GM21515 (cell line): ENCODE data around the gene ECT2L.

Experiments used
- ATAC-seq: cut with Tn5 transposase; IDR thresholded peaks from one replicate; pipeline ENCODE4 v1.9.1; 2021; ENCODE audit not compliant: unreplicated experiment

The ECT2L gene

DNA sequence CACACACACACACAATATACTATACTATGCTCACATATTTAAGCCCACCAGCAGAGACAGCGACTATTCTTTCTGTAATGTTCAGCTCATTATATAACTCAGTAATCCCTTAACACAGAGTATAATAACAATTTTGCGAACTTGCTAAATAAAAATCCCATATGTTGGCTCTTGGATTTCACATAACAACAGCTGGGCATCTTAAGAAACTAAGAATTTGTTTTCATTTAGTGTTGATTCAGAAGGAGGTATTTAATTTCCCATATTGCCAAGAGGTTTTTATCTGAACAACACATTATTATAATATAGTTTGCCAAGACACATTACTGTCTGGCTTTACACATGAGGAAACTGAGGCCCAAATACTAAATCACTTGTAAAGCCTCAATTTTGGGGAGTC is 7.4 kb downstream of the ECT2L start:
- no peak for ATAC-seq

DNA sequence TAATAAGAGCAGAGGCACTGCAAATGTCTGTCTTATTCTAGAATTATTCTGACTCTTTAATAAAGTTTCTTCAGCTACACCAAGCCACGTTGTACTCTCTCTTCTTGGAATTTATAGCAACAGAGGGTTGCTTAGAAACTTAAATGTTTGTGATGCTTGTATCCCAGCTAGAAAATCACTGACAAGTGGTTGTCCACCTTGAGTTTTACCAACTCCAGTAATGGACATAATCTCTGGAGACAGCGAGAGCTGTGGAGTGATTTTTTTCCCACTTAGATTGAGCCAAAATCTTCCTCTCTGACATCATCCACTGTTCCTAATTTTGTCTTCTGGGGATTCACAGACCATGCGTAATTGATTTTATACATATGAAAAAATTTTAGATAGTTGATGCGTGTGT is 8.0 kb downstream of the ECT2L start:
- no peak for ATAC-seq

GRCh38 chr6:138805016-138805765 is 9.3 kb downstream of the ECT2L start:
- ATAC-seq: no peak

- ATAC-seq: no peak
These were observed 11.0 kb downstream of the ECT2L start for GRCh38 chr6:138806889-138807288.

DNA sequence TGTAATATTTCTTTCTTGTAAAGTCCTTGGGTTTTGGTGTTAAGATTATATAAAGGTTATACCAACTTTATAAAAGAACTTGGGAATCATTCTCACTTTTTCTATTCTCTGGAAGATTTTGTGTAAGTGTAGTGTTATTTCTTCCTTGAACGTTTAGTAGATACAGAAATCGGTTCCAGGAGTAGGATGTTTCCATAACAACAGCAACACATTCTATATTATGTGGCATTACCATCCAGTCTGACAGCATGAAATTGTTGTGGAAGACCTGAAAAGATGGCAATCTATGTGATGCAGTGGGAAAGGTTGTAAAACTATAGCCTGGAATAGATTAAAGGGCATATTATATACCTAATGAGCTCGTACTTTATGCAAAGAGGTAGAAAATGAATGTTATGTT is 13.8 kb downstream of the ECT2L start:
- ATAC-seq: no peak

GRCh38 chr6:138811866-138812265 is 16.0 kb downstream of the ECT2L start:
- ATAC-seq: no peak

GRCh38 chr6:138814179-138814834 is 18.4 kb downstream of the ECT2L start:
- no peak for ATAC-seq

DNA sequence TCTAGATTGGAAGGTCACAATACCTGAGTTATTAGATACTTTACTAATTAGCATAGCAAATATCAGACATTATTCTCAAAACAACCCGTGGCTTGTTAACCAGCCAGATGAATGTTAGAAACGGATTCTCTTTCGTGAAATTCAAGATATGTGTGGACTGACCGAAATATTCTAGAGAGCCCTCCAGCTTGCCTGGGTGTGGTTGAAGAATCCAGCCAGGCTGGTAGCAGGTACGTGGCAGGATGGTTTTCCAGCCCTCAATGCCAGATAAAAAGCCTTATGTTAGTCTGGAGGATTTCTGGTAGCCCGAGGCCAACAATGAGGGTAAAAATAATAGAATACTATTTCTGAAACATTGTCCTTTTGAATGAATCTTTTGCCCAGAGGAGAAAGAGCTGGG is 19.3 kb downstream of the ECT2L start:
- ATAC-seq: no peak

DNA sequence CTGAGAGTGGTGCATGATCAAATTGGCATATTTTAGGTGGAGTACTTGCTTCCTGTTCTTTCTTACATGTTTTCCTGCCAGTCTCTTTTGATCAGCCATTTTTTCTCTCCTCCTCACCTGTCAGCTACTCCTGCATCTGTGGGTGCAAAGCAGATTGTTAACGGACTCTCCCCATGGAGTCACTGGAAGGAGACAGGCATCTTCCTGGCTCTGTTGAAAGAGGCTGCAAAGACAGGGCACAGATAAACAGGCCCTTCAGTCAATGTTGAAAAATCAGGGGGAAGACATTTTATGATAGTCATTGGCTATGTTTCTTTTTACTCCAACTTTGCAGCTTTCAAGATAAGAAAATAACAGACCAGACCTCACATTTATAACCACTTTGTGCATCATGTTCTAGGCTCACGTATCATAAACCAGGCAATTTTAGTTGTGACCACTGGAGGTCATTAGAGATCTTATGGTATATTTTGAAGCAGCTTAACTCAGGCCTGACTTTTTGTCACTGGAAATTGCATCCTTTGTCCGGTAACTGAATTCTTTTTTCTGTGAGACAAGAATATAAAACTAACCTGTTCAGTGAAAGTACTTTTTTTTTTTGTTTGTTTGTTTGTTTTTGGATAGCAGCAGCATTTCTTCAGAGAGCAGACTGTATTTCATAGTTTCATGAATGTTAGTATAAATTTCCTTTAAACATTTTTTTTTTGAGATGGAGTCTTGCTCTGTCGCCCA is 20.1 kb downstream of the ECT2L start:
- ATAC-seq: peak; percentile 74

GRCh38 chr6:138817799-138818198 is 21.9 kb downstream of the ECT2L start:
- ATAC-seq: no peak

GRCh38 chr6:138818496-138819194 is 22.8 kb downstream of the ECT2L start:
- peak; percentile 77 for ATAC-seq

GRCh38 chr6:138821519-138821918 is 25.6 kb downstream of the ECT2L start:
- no peak for ATAC-seq

DNA sequence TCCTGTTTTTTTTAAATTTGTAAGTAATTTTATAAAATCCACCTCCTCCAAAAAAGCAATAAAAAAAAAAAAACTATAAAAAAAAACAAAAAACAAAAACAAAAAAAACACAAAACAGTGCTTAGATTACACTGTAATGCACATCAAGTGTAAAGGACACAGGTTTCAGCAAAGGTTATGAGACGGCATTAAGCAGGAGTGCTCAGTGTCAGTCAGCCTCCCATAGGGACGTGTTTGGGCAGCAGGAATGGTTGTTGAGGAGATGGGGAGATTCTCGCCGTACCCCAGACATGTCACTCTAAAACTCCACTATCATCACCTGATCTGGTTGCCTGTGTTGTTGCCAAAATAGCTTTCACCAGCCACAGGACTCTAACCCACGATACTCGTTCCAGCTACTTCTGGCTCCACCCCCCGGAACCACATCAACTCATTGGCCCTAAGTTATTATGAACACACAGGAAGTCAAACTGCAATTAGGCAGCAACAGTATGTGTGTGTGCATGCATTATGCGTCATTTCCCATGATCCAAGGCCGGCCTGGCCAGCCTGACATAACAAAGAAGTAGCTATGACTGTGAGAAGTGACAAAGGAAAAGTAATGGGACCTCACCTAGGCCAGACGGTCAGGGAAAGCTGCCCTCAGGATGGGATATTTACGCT is 28.7 kb downstream of the ECT2L start:
- no peak for ATAC-seq

- no peak for ATAC-seq
These were observed 34.4 kb downstream of the ECT2L start for GRCh38 chr6:138830248-138830647.

GRCh38 chr6:138832182-138832581 is 36.3 kb downstream of the ECT2L start:
- no peak for ATAC-seq

GRCh38 chr6:138833816-138834539 is 38.1 kb downstream of the ECT2L start:
- no peak for ATAC-seq

DNA sequence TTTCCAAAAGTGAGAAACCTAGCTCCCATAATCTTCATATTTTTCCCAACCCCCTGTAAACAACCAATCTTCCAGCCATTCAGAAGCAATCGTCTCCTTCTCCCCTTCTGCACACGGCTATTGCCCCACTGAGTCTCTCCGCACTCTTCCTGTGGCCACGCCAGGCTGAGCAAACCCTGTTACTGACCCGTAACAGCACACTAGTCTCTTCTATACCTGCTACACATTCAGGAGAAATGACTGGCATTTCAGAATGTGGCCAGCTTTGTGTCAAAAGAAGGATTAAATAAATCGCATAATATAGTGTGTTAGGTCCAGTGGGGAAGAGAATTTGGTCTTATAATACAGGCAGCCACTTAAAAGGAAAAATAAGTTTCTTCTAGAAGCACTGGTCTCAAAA is 41.4 kb downstream of the ECT2L start:
- no peak for ATAC-seq

DNA sequence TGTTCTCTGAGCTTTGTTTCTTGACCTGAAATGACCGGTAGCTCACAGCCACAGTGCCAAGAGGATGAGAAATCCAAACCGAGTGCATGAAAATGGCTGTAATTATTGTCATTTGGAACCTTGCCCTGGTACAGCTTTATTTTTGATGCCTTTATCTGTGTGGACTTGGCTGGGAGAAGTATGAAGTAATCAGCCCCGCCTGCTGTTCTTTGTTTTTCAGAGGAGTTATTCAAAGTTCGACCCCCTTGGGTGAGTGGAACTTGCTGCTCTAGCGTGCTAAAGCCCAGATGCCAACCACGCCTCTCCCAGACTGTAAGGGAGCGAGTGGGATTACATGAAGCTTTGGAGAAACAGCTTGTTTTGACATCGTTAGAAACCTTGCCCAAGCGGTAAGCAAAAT is 48.3 kb downstream of the ECT2L start:
- ATAC-seq: no peak

- ATAC-seq: no peak
These were observed 52.0 kb downstream of the ECT2L start for GRCh38 chr6:138847884-138848283.

DNA sequence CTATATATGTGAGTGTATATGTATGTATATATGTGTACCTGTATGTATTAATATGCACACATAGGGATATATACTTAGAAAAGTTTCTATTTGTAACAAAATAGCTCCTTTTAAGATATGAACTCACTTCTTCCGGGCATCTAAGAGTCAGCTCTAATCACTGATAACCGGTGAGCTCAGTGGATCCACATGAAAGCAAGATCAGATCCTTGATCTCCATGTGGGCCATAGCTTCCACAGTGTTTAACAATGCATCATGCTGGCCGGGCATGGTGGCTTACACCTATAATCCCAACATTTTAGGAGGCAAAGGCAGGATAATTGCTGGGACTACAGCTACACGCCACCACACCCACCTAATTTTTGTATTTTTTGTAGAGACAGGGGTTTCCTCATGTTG is 52.6 kb downstream of the ECT2L start:
- ATAC-seq: no peak
